H1 (cell line): ENCODE measurements around the gene GPR137. TPM values are rescaled to one million over a fixed set of nuclear protein-coding genes. Genes with fewer than 3 reads are reported as not detected.

Experiments used
- ATF2 ChIP-seq: IDR thresholded peaks from 2 replicates; pipeline ENCODE4 v1.6.1; 2012; ENCODE audit warnings: low read length, inconsistent platforms
- polyA plus RNA-seq, 7 experiments: library from polyadenylated mRNA; depleted of rRNA in 3 of 7; stranded (reverse) in 5 of 7; unstranded in 2 of 7; fragments of >200 nt in 5 of 7; fragments of 200-250 nt in 2 of 7; gene quantifications; 1 replicate in 5 of 7; 2 replicates in 1 of 7; 4 replicates in 1 of 7; pipeline versions ENCODE4 v1.2.1 to v1.2.3, GENCODE V29; 2011 to 2013; ENCODE audit warnings: missing spikeins in 2 of 7, mixed read lengths in 2 of 7
- total RNA-seq: library from RNA; stranded (reverse); fragmentation: NEBNext Ultra II Directional; extraction: Animal tissue kit (Norgen Biotek cat#: 25700); gene quantifications from 2 replicates; pipeline ENCODE4 v1.2.1, GENCODE V29; 2021

GPR137 gene
- total and polyA plus RNA-seq, 2 of the 8 experiments (the other 6 are each of a cell fraction or from before 2014, with no cell fraction given) = 36.2 to 37.8 TPM

GRCh38 chr11:64287676-64288352 is 2.2 kb downstream of the GPR137 start (continued):
- TF ChIP-seq ATF2 = no peak
- TF ChIP-seq, all 59 proteins: peak for 0
